ENCODE data around the gene PNPO.

PNPO gene

GRCh38 chr17:47967607-47968252 is 26.4 kb downstream of the PNPO start:
- H3K27ac Mint-ChIP-seq, result no peak overlapping the region
- H3K9me3 Mint-ChIP-seq, result no peaks in the 10 kb centered on the region
- DNase-seq, result no peak
- H3K4me3 Mint-ChIP-seq, result no peak overlapping the region
- ATAC-seq, result no peak
- peaks cover 20% of the 10 kb centered on the region for H3K4me1 Mint-ChIP-seq
- no peaks in the 10 kb centered on the region for H3K27me3 Mint-ChIP-seq
- no peaks in the 10 kb centered on the region for H3K36me3 Mint-ChIP-seq (ENCODE audit: low read depth)

GRCh38 chr17:47968836-47969235 is 27.5 kb downstream of the PNPO start:
- no peak for ATAC-seq
- Mint-ChIP-seq H3K9me3 (no peaks in the 10 kb centered on the region), H3K27ac (no peak overlapping the region), H3K36me3 (ENCODE audit: low read depth) (no peaks in the 10 kb centered on the region), H3K4me1 (peaks cover 24% of the 10 kb centered on the region), H3K4me3 (no peak overlapping the region), H3K27me3 (no peaks in the 10 kb centered on the region)
- DNase-seq, result no peak

GRCh38 chr17:47969930-47970724 is 28.8 kb downstream of the PNPO start:
- no peaks in the 10 kb centered on the region for H3K9me3 Mint-ChIP-seq
- no peaks in the 10 kb centered on the region for H3K27me3 Mint-ChIP-seq
- DNase-seq (no peak), ATAC-seq (no peak)
- peaks cover 24% of the 10 kb centered on the region for H3K4me1 Mint-ChIP-seq
- H3K36me3 Mint-ChIP-seq (ENCODE audit: low read depth), result peaks cover 3% of the 10 kb centered on the region
- H3K4me3 Mint-ChIP-seq, result peak overlapping the region; percentile 90
- peak overlapping the region; percentile 59 for H3K27ac Mint-ChIP-seq

GRCh38 chr17:47970725-47971499 is 29.5 kb downstream of the PNPO start, which contains the start of gene CDK5RAP3:
Gene CDK5RAP3 (plus strand): TSS chr17:47971113. CDS start chr17:47971147, 34 bp downstream.
- Mint-ChIP-seq H3K36me3 (ENCODE audit: low read depth) (peaks cover 3% of the 10 kb centered on the region), H3K4me1 (peaks cover 24% of the 10 kb centered on the region), H3K27ac (peak within 1 kb of the TSS; percentile 80), H3K27me3 (no peaks in the 10 kb centered on the region), H3K4me3 (peak within 1 kb of the TSS; percentile 90), H3K9me3 (no peaks in the 10 kb centered on the region)
- DNase-seq, result peak; percentile 100
- ATAC-seq, result peak; percentile 95

- Mint-ChIP-seq H3K27ac (peak overlapping the region; percentile 23), H3K4me1 (peaks cover 24% of the 10 kb centered on the region), H3K36me3 (ENCODE audit: low read depth) (peaks cover 14% of the 10 kb centered on the region), H3K4me3 (no peak overlapping the region), H3K27me3 (no peaks in the 10 kb centered on the region), H3K9me3 (no peaks in the 10 kb centered on the region)
- DNase-seq (no peak), ATAC-seq (no peak)
Observed at GRCh38 chr17:47973541-47973940, 32.2 kb downstream of the PNPO start.

- H3K27ac Mint-ChIP-seq, result no peak overlapping the region
- DNase-seq (no peak), ATAC-seq (no peak)
- peaks cover 27% of the 10 kb centered on the region for H3K36me3 Mint-ChIP-seq (ENCODE audit: low read depth)
- H3K4me1 Mint-ChIP-seq, result peaks cover 18% of the 10 kb centered on the region
- H3K9me3 Mint-ChIP-seq, result no peaks in the 10 kb centered on the region
- no peak overlapping the region for H3K4me3 Mint-ChIP-seq
- H3K27me3 Mint-ChIP-seq, result no peaks in the 10 kb centered on the region
Observed at GRCh38 chr17:47975189-47975822, 33.9 kb downstream of the PNPO start.

- Mint-ChIP-seq H3K4me1 (peaks cover 16% of the 10 kb centered on the region), H3K4me3 (no peak overlapping the region), H3K36me3 (ENCODE audit: low read depth) (peaks cover 29% of the 10 kb centered on the region), H3K27me3 (no peaks in the 10 kb centered on the region), H3K9me3 (no peaks in the 10 kb centered on the region), H3K27ac (no peak overlapping the region)
- DNase-seq, result no peak
- no peak for ATAC-seq
Observed at GRCh38 chr17:47975823-47976205, 34.4 kb downstream of the PNPO start.

GRCh38 chr17:47978324-47978723 is 37.0 kb downstream of the PNPO start:
- no peak overlapping the region for H3K27ac Mint-ChIP-seq
- no peaks in the 10 kb centered on the region for H3K27me3 Mint-ChIP-seq
- no peaks in the 10 kb centered on the region for H3K9me3 Mint-ChIP-seq
- H3K36me3 Mint-ChIP-seq (ENCODE audit: low read depth), result peaks cover 34% of the 10 kb centered on the region
- ATAC-seq, result no peak
- peak; percentile 48 for DNase-seq
- no peak overlapping the region for H3K4me3 Mint-ChIP-seq
- H3K4me1 Mint-ChIP-seq, result peaks cover 2% of the 10 kb centered on the region

GRCh38 chr17:47980541-47980940 is 39.2 kb downstream of the PNPO start:
- no peak for ATAC-seq
- H3K27ac Mint-ChIP-seq, result no peak overlapping the region
- H3K9me3 Mint-ChIP-seq, result no peaks in the 10 kb centered on the region
- H3K36me3 Mint-ChIP-seq (ENCODE audit: low read depth), result peaks cover 32% of the 10 kb centered on the region
- no peaks in the 10 kb centered on the region for H3K27me3 Mint-ChIP-seq
- no peak for DNase-seq
- peaks cover 2% of the 10 kb centered on the region for H3K4me1 Mint-ChIP-seq
- H3K4me3 Mint-ChIP-seq, result no peak overlapping the region

GRCh38 chr17:47981462-47981861 is 40.1 kb downstream of the PNPO start:
- DNase-seq (no peak), ATAC-seq (no peak)
- H3K9me3 Mint-ChIP-seq, result no peaks in the 10 kb centered on the region
- H3K27ac Mint-ChIP-seq, result no peak overlapping the region
- H3K27me3 Mint-ChIP-seq, result no peaks in the 10 kb centered on the region
- H3K4me1 Mint-ChIP-seq, result peaks cover 2% of the 10 kb centered on the region
- H3K4me3 Mint-ChIP-seq, result no peak overlapping the region
- peaks cover 32% of the 10 kb centered on the region for H3K36me3 Mint-ChIP-seq (ENCODE audit: low read depth)

- peaks cover 27% of the 10 kb centered on the region for H3K36me3 Mint-ChIP-seq (ENCODE audit: low read depth)
- H3K4me1 Mint-ChIP-seq, result peaks cover 2% of the 10 kb centered on the region
- H3K27ac Mint-ChIP-seq, result peak overlapping the region; percentile 16
- ATAC-seq (no peak), DNase-seq (no peak)
- H3K4me3 Mint-ChIP-seq, result no peak overlapping the region
- H3K9me3 Mint-ChIP-seq, result no peaks in the 10 kb centered on the region
- no peaks in the 10 kb centered on the region for H3K27me3 Mint-ChIP-seq
Observed at GRCh38 chr17:47982091-47982617, 40.8 kb downstream of the PNPO start.

GRCh38 chr17:47982645-47983390 is 41.4 kb downstream of the PNPO start:
- H3K27me3 Mint-ChIP-seq, result no peaks in the 10 kb centered on the region
- H3K9me3 Mint-ChIP-seq, result no peaks in the 10 kb centered on the region
- ATAC-seq (no peak), DNase-seq (no peak)
- H3K4me3 Mint-ChIP-seq, result no peak overlapping the region
- H3K36me3 Mint-ChIP-seq (ENCODE audit: low read depth), result peaks cover 21% of the 10 kb centered on the region
- H3K4me1 Mint-ChIP-seq, result peaks cover 2% of the 10 kb centered on the region
- peak overlapping the region; percentile 16 for H3K27ac Mint-ChIP-seq

- Mint-ChIP-seq H3K4me1 (peaks cover 2% of the 10 kb centered on the region), H3K9me3 (no peaks in the 10 kb centered on the region), H3K27ac (no peak overlapping the region), H3K36me3 (ENCODE audit: low read depth) (peaks cover 19% of the 10 kb centered on the region), H3K27me3 (no peaks in the 10 kb centered on the region), H3K4me3 (no peak overlapping the region)
- no peak for ATAC-seq
- no peak for DNase-seq
Observed at GRCh38 chr17:47983492-47984223, 42.3 kb downstream of the PNPO start.

All from activated naive CD8-positive, alpha-beta T cell treated with anti-CD3 and anti-CD28 coated beads, Interleukin-2, amount 50 U/mL, for 24 hours (primary cell).